Measurements from ENCODE around the gene PRR16. TPM values are rescaled to one million over a fixed set of nuclear protein-coding genes. Genes with fewer than 3 reads are reported as not detected.

PRR16 gene
- total RNA-seq, 1 experiment from 2014 or later: 0.42 TPM

GRCh38 chr5:120546922-120547321, 82.8 kb downstream of the PRR16 start:
- no peak for TF ChIP-seq SP1 (CRISPR knock-in tag; conservative IDR thresholded peaks at IDR 0.05)
- TF ChIP-seq USF2 (CRISPR knock-in tag; IDR thresholded peaks at IDR 0.05): no peak
- TF ChIP-seq NR3C1 (CRISPR knock-in tag; conservative IDR thresholded peaks at IDR 0.05; ENCODE audit: low read depth): no peak
- no peak for TF ChIP-seq ERG (CRISPR knock-in tag; IDR thresholded peaks at IDR 0.05)
- no peak for TF ChIP-seq SMAD3 (CRISPR knock-in tag; IDR thresholded peaks at IDR 0.05; ENCODE audit: borderline replicate concordance)
- no peak for TF ChIP-seq IRF1 (CRISPR knock-in tag; IDR thresholded peaks at IDR 0.05)
- TF ChIP-seq NFATC4 (CRISPR knock-in tag; IDR thresholded peaks at IDR 0.05): no peak

GRCh38 chr5:120550358-120550757, 86.3 kb downstream of the PRR16 start:
- CTCF ChIA-PET: no interaction called here
- Mint-ChIP-seq H3K36me3 (no peaks in the 10 kb centered on the region), H3K27ac (no peak overlapping the region), H3K27me3 (ENCODE audit: low read depth) (no peaks in the 10 kb centered on the region), H3K9me3 (peaks cover 10% of the 10 kb centered on the region; the same call in 1 of the 2 replicates), H3K4me3 (no peak overlapping the region), H3K4me1 (peaks cover 2% of the 10 kb centered on the region)
- ATAC-seq (no peak), DNase-seq (ENCODE audit: low spot score) (no peak)
- no peak for TF ChIP-seq CREB1 (CRISPR knock-in tag; IDR thresholded peaks at IDR 0.05)
- POLR2A ChIA-PET: no interaction called here

More at GRCh38 chr5:120546922-120547321, 82.8 kb downstream of the PRR16 start:
- POLR2A ChIA-PET: no interaction called here
- no peak overlapping the region for H3K4me3 Mint-ChIP-seq
- DNase-seq (ENCODE audit: low spot score) (no peak), ATAC-seq (peak; percentile 78)
- no peaks in the 10 kb centered on the region for H3K27me3 Mint-ChIP-seq (ENCODE audit: low read depth)
- peaks cover 10% of the 10 kb centered on the region; the same call in 1 of the 2 replicates for H3K9me3 Mint-ChIP-seq
- no peaks in the 10 kb centered on the region for H3K36me3 Mint-ChIP-seq
- H3K27ac Mint-ChIP-seq: no peak overlapping the region
- CTCF ChIA-PET: no interaction called here
- H3K4me1 Mint-ChIP-seq: peaks cover 2% of the 10 kb centered on the region

GRCh38 chr5:120552638-120553037, 88.5 kb downstream of the PRR16 start:
- Mint-ChIP-seq H3K27me3 (ENCODE audit: low read depth) (no peaks in the 10 kb centered on the region), H3K9me3 (no peaks in the 10 kb centered on the region), H3K27ac (no peak overlapping the region), H3K4me1 (no peaks in the 10 kb centered on the region), H3K36me3 (no peaks in the 10 kb centered on the region), H3K4me3 (no peak overlapping the region)
- ChIA-PET CTCF (no interaction called here), POLR2A (no interaction called here)
- no peak for DNase-seq (ENCODE audit: low spot score)
- ATAC-seq: no peak
- TF ChIP-seq EMX1 (CRISPR knock-in tag; IDR thresholded peaks at IDR 0.05): no peak
- TF ChIP-seq ZNF416 (CRISPR knock-in tag; IDR thresholded peaks at IDR 0.05): no peak
- no peak for TF ChIP-seq CREB1 (CRISPR knock-in tag; IDR thresholded peaks at IDR 0.05)
- TF ChIP-seq ZNF263 (CRISPR knock-in tag; IDR thresholded peaks at IDR 0.05; ENCODE audit: low read depth): no peak
- TF ChIP-seq ZMAT4 (CRISPR knock-in tag; IDR thresholded peaks at IDR 0.05): no peak
- no peak for TF ChIP-seq FOXJ3 (CRISPR knock-in tag; IDR thresholded peaks at IDR 0.05; ENCODE audit: borderline replicate concordance)
- no peak for TF ChIP-seq NFATC4 (CRISPR knock-in tag; IDR thresholded peaks at IDR 0.05)
- no peak for TF ChIP-seq NR1H2 (CRISPR knock-in tag; IDR thresholded peaks at IDR 0.05)
- TF ChIP-seq ETV6 (CRISPR knock-in tag; IDR thresholded peaks at IDR 0.05): no peak
- no peak for TF ChIP-seq FOXK1 (CRISPR knock-in tag; IDR thresholded peaks at IDR 0.05)
- no peak for TF ChIP-seq RELA (CRISPR knock-in tag; IDR thresholded peaks at IDR 0.05; ENCODE audit: borderline replicate concordance)
- TF ChIP-seq NR2C2 (CRISPR knock-in tag; IDR thresholded peaks at IDR 0.05): no peak
- TF ChIP-seq PRRX2 (CRISPR knock-in tag; IDR thresholded peaks at IDR 0.05): no peak
- TF ChIP-seq ZNF317 (CRISPR knock-in tag; IDR thresholded peaks at IDR 0.05; ENCODE audit: borderline replicate concordance, low read depth): no peak
- TF ChIP-seq HMGA2 (CRISPR knock-in tag; IDR thresholded peaks at IDR 0.05): no peak
- no peak for TF ChIP-seq ZNF532 (CRISPR knock-in tag; IDR thresholded peaks at IDR 0.05; ENCODE audit: borderline replicate concordance)
- no peak for TF ChIP-seq SMAD3 (CRISPR knock-in tag; IDR thresholded peaks at IDR 0.05; ENCODE audit: borderline replicate concordance)
- no peak for TF ChIP-seq ERG (CRISPR knock-in tag; IDR thresholded peaks at IDR 0.05)
- no peak for TF ChIP-seq OVOL2 (CRISPR knock-in tag; IDR thresholded peaks at IDR 0.05; ENCODE audit: borderline replicate concordance)
- TF ChIP-seq ZBTB43 (CRISPR knock-in tag; IDR thresholded peaks at IDR 0.05): no peak

Measured in WTC11 (cell line).